ENCODE data around the gene DOCK1. TPM values are rescaled to one million over a fixed set of nuclear protein-coding genes. Genes with fewer than 3 reads are reported as not detected.

DOCK1 gene
- total RNA-seq, 1 donor from 2014 or later = 57.8 TPM

DNA sequence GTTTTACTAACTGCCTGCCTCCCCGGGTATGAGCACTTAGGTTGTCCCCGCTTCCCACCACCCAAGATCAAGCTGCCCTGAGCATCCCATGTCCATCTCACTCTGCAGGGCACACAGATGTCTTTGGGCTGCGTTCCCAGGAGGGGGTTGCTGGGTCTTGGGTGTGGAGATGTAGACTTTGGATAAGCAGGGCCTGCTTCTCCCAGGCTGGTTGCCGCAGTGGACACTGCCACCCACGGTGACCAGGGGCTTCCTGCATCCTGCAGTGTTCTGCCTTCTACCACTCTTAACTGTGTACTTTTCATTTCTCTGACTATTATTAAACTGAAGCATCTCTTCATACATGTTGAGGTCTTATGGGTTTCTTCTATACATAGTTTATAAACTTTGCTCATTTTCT lies 70.0 kb downstream of the DOCK1 start:
- TF ChIP-seq, protein P1, sequence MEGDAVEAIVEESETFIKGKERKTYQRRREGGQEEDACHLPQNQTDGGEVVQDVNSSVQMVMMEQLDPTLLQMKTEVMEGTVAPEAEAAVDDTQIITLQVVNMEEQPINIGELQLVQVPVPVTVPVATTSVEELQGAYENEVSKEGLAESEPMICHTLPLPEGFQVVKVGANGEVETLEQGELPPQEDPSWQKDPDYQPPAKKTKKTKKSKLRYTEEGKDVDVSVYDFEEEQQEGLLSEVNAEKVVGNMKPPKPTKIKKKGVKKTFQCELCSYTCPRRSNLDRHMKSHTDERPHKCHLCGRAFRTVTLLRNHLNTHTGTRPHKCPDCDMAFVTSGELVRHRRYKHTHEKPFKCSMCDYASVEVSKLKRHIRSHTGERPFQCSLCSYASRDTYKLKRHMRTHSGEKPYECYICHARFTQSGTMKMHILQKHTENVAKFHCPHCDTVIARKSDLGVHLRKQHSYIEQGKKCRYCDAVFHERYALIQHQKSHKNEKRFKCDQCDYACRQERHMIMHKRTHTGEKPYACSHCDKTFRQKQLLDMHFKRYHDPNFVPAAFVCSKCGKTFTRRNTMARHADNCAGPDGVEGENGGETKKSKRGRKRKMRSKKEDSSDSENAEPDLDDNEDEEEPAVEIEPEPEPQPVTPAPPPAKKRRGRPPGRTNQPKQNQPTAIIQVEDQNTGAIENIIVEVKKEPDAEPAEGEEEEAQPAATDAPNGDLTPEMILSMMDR (IDR thresholded peaks at IDR 0.05) = no peak
- Mint-ChIP-seq H3K36me3 (ENCODE audit: low read depth) (peaks cover 16% of the 10 kb centered on the region), H3K27me3 (ENCODE audit: low read depth) (no peaks in the 10 kb centered on the region), H3K4me1 (ENCODE audit: low read depth) (peaks cover 27% of the 10 kb centered on the region), H3K4me3 (ENCODE audit: unreplicated experiment) (no peak overlapping the region), H3K9me3 (ENCODE audit: low read depth) (no peaks in the 10 kb centered on the region), H3K27ac (ENCODE audit: unreplicated experiment) (no peak overlapping the region)
- DNase-seq (ENCODE audit: low spot score) = no peak

- Mint-ChIP-seq H3K27ac (ENCODE audit: unreplicated experiment) (no peak overlapping the region), H3K27me3 (ENCODE audit: low read depth) (no peaks in the 10 kb centered on the region), H3K36me3 (ENCODE audit: low read depth) (peaks cover 16% of the 10 kb centered on the region), H3K4me3 (ENCODE audit: unreplicated experiment) (no peak overlapping the region), H3K9me3 (ENCODE audit: low read depth) (no peaks in the 10 kb centered on the region), H3K4me1 (ENCODE audit: low read depth) (peaks cover 25% of the 10 kb centered on the region)
- no peak for DNase-seq (ENCODE audit: low spot score)
- TF ChIP-seq, protein P1 (IDR thresholded peaks at IDR 0.05) = no peak
Measured at GRCh38 chr10:126977216-126977615, 72.0 kb downstream of the DOCK1 start.

DNA sequence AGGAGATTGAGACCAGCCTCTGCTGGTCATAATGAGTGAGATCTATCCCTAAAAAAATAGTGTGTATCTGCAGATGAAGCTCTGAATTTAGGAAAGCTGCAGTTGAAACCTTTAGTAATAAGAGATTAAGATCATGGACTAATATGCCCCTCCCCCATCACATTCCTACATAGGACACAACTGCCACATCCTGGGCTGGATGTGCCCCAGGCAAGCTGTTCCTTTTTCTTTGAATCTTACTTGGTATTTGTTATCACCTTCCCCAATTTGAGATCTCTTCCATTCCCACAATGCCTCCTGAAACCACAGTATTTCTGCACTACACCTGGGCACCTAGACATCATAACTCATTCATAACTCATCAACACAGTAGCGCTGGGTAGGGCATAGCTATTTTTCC lies 74.1 kb downstream of the DOCK1 start:
- TF ChIP-seq, protein P1 (IDR thresholded peaks at IDR 0.05) = no peak
- DNase-seq (ENCODE audit: low spot score) = no peak
- peaks cover 6% of the 10 kb centered on the region for H3K4me1 Mint-ChIP-seq (ENCODE audit: low read depth)
- no peak overlapping the region for H3K4me3 Mint-ChIP-seq (ENCODE audit: unreplicated experiment)
- H3K36me3 Mint-ChIP-seq (ENCODE audit: low read depth) = peaks cover 19% of the 10 kb centered on the region
- H3K9me3 Mint-ChIP-seq (ENCODE audit: low read depth) = no peaks in the 10 kb centered on the region
- no peaks in the 10 kb centered on the region for H3K27me3 Mint-ChIP-seq (ENCODE audit: low read depth)
- no peak overlapping the region for H3K27ac Mint-ChIP-seq (ENCODE audit: unreplicated experiment)

- H3K36me3 Mint-ChIP-seq (ENCODE audit: low read depth) = peaks cover 26% of the 10 kb centered on the region
- TF ChIP-seq, protein P1 (IDR thresholded peaks at IDR 0.05) = no peak
- H3K9me3 Mint-ChIP-seq (ENCODE audit: low read depth) = no peaks in the 10 kb centered on the region
- H3K4me1 Mint-ChIP-seq (ENCODE audit: low read depth) = no peaks in the 10 kb centered on the region
- no peak overlapping the region for H3K27ac Mint-ChIP-seq (ENCODE audit: unreplicated experiment)
- no peaks in the 10 kb centered on the region for H3K27me3 Mint-ChIP-seq (ENCODE audit: low read depth)
- DNase-seq (ENCODE audit: low spot score) = no peak
- H3K4me3 Mint-ChIP-seq (ENCODE audit: unreplicated experiment) = no peak overlapping the region
Measured at GRCh38 chr10:126993208-126993607, 88.0 kb downstream of the DOCK1 start.

DNA sequence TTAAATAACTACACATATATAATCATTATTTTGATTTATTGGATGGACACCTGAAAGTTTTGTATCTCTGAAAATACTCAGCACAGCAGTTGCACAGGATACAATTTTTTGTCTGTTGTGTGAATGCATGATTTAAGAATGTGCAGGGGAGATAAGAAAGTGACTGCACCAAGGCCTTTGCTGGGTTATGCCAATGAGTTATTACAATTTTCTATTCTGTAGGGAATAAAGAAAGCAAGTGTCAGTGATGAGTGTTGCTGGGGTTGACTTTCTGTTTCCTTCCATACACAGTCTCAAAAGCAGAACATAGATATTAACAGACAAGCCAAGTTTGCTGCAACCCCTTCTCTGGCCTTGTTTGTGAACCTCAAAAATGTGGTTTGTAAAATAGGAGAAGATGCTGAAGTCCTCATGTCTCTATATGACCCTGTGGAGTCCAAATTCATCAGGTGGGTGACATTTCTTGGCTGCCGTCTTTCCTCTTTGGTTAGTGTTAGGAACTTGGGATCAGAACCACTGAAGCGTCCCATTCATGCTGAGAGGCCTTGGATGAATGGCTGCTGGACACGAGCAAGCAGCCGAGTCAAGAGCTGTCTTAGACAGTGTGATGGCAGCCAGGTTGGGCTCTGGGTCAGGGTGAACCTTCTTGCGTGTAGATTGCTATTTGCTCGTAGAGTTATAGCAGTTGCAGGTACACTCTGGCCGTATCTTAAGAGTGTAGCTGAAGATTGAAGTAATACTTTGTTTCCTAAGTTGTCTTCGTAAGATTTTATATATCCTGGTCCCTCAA lies 92.8 kb downstream of the DOCK1 start:
- Mint-ChIP-seq H3K27me3 (ENCODE audit: low read depth) (no peaks in the 10 kb centered on the region), H3K27ac (ENCODE audit: unreplicated experiment) (no peak overlapping the region), H3K9me3 (ENCODE audit: low read depth) (peaks cover 3% of the 10 kb centered on the region), H3K4me3 (ENCODE audit: unreplicated experiment) (no peak overlapping the region), H3K4me1 (ENCODE audit: low read depth) (no peaks in the 10 kb centered on the region), H3K36me3 (ENCODE audit: low read depth) (peaks cover 28% of the 10 kb centered on the region)
- TF ChIP-seq, protein P1 (IDR thresholded peaks at IDR 0.05) = no peak
- no peak for DNase-seq (ENCODE audit: low spot score)
